OCI-LY7 (cell line): ENCODE data around the gene SDHC. TPM values are rescaled to one million over a fixed set of nuclear protein-coding genes. Genes with fewer than 3 reads are reported as not detected.
A peak's percentile ranks its signal among the peaks of the same experiment; 100 is the strongest.

Experiments
- Bru-seq: library from RNA; stranded (reverse); fragments of 400-500 nt; gene quantifications from one replicate; lab custom pipeline; 2021; lab: Mats Ljungman, UMichigan
- BruChase-seq, 2 experiments: library from RNA; stranded (reverse); fragments of 400-500 nt; gene quantifications; one replicate each; lab custom pipeline; 2021; lab: Mats Ljungman, UMichigan
- BruUV-seq: library from RNA; stranded (reverse); fragments of 400-500 nt; replicated peaks from 2 replicates; lab custom pipeline; 2021; lab: Mats Ljungman, UMichigan
- CTCF ChIA-PET: fragments of 300-600 bp; sonication (Branson Sonifier 250); formaldehyde crosslinking; loops from one replicate; lab custom pipeline; 2022; ENCODE audit warnings: antibody characterized with exemption; ENCODE audit not compliant: unreplicated experiment; lab: Charles Lee
- POLR2A ChIA-PET: fragments of 300-600 bp; sonication (Branson Sonifier 250); formaldehyde crosslinking; loops from one replicate; lab custom pipeline; 2022; ENCODE audit warnings: antibody characterized with exemption; lab: Charles Lee
- DNase-seq: peaks from one replicate; pipeline ENCODE4 v3.0.0-alpha.2; 2015; ENCODE audit warnings: low spot score
- H2AFZ ChIP-seq: fragments of 200-600 bp; sonication (generic), shearing (Covaris generic); 2 replicates; pipeline ENCODE4 v1.6.1; 2014; ENCODE audit warnings: mild to moderate bottlenecking, antibody characterized with exemption, low read length, moderate library complexity
- H3K27ac ChIP-seq: fragments of 200-600 bp; sonication (generic); 2 replicates; pipeline ENCODE4 v1.5.1; 2014; ENCODE audit warnings: mixed run types, low read depth, mild to moderate bottlenecking, moderate library complexity, low read length, inconsistent platforms; ENCODE audit not compliant: poor library complexity, severe bottlenecking
- H3K36me3 ChIP-seq: fragments of 200-600 bp; sonication (generic); 2 replicates; pipeline ENCODE4 v1.6.1; 2014; ENCODE audit warnings: mild to moderate bottlenecking, antibody characterized with exemption, low read length, moderate library complexity, mixed read lengths; ENCODE audit not compliant: insufficient read depth
- H3K4me1 ChIP-seq: fragments of 200-600 bp; sonication (generic); 2 replicates; pipeline ENCODE4 v1.5.1; 2014; ENCODE audit warnings: mild to moderate bottlenecking, low read length; ENCODE audit not compliant: insufficient read depth, poor library complexity, severe bottlenecking
- H3K4me2 ChIP-seq: fragments of 200-600 bp; sonication (generic); 2 replicates; pipeline ENCODE4 v1.6.1; 2014; ENCODE audit warnings: mild to moderate bottlenecking, low read length
- H3K4me3 ChIP-seq: fragments of 200-600 bp; sonication (generic); 2 replicates; pipeline ENCODE4 v1.5.1; 2014; ENCODE audit warnings: mild to moderate bottlenecking, low read depth, low read length; ENCODE audit not compliant: poor library complexity, severe bottlenecking
- H3K79me2 ChIP-seq: fragments of 200-600 bp; sonication (generic); 2 replicates; pipeline ENCODE4 v1.6.1; 2016; ENCODE audit warnings: low read depth, mild to moderate bottlenecking, low read length, moderate library complexity, mixed read lengths; ENCODE audit not compliant: insufficient read depth
- H3K9me2 ChIP-seq: fragments of 200-600 bp; sonication (generic); 2 replicates; pipeline ENCODE4 v1.6.1; 2016; ENCODE audit warnings: mild to moderate bottlenecking, low read length, mixed read lengths; ENCODE audit not compliant: insufficient read depth
- H3K9me3 ChIP-seq: fragments of 200-600 bp; sonication (generic); 2 replicates; pipeline ENCODE4 v1.6.1; 2014; ENCODE audit warnings: mild to moderate bottlenecking, mixed run types, low read length, mixed read lengths
- H4K20me1 ChIP-seq: fragments of 200-600 bp; sonication (generic); 2 replicates; pipeline ENCODE4 v1.6.1; 2014; ENCODE audit warnings: mild to moderate bottlenecking, antibody characterized with exemption, low read length, moderate library complexity, mixed read lengths; ENCODE audit not compliant: insufficient read depth
- EZH2phosphoT487 ChIP-seq: fragments of 200-600 bp; sonication (generic); IDR thresholded peaks from 2 replicates; pipeline ENCODE4 v1.6.1; 2018; ENCODE audit warnings: low read depth, borderline replicate concordance, mild to moderate bottlenecking, mixed run types, antibody characterized with exemption, low read length, moderate library complexity, mixed read lengths
- intact Hi-C: fragments of 100-400 bp; cut with micrococcal nuclease; formaldehyde crosslinking; loops from one replicate; pipeline ENCODE4 v1.10.0; 2022; ENCODE audit not compliant: unreplicated experiment
- long read RNA-seq: library from polyadenylated mRNA; stranded (forward); transcript quantifications from one replicate; pipeline ENCODE4 v2.0.0, GENCODE V29; 2022
- total RNA-seq, 2 experiments: library from RNA; depleted of rRNA in 1 of 2; stranded (reverse); fragments of >200 nt in 1 of 2; shearing (Covaris generic) in 1 of 2; gene quantifications; 2 replicates each; pipeline ENCODE4 v1.2.3, GENCODE V29; 2014 to 2022
- TF ChIP-seq, protein P1 (sequence below): fragments of 200-600 bp; sonication (generic); conservative IDR thresholded peaks from 2 replicates; pipeline ENCODE4 v1.5.1; 2014; ENCODE audit warnings: mild to moderate bottlenecking, antibody characterized with exemption, low read length, moderate library complexity, mixed read lengths

The SDHC gene, protein sequence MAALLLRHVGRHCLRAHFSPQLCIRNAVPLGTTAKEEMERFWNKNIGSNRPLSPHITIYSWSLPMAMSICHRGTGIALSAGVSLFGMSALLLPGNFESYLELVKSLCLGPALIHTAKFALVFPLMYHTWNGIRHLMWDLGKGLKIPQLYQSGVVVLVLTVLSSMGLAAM
- 17.9 and 20.6 TPM in 2 replicates for total RNA-seq (2014; rRNA removed; shearing (Covaris generic))
- 149 and 175 TPM in 2 replicates for total RNA-seq (2022)
- Bru-seq, nascent RNA = percentile 74 among the genes with signal in this experiment
- percentile 81 among the genes with signal in this experiment for BruChase-seq, experiment 1, labeled RNA remaining after a 6-hour chase
- BruChase-seq, experiment 2, labeled RNA remaining after a 2-hour chase = percentile 71 among the genes with signal in this experiment
- long read RNA-seq, full-length matches to known transcripts = 14 of 30 reads
- long read RNA-seq, partial matches to known transcripts = 3 of 30 reads
- long read RNA-seq, other reads (novel, unspliced or antisense) = 13 of 30 reads

DNA sequence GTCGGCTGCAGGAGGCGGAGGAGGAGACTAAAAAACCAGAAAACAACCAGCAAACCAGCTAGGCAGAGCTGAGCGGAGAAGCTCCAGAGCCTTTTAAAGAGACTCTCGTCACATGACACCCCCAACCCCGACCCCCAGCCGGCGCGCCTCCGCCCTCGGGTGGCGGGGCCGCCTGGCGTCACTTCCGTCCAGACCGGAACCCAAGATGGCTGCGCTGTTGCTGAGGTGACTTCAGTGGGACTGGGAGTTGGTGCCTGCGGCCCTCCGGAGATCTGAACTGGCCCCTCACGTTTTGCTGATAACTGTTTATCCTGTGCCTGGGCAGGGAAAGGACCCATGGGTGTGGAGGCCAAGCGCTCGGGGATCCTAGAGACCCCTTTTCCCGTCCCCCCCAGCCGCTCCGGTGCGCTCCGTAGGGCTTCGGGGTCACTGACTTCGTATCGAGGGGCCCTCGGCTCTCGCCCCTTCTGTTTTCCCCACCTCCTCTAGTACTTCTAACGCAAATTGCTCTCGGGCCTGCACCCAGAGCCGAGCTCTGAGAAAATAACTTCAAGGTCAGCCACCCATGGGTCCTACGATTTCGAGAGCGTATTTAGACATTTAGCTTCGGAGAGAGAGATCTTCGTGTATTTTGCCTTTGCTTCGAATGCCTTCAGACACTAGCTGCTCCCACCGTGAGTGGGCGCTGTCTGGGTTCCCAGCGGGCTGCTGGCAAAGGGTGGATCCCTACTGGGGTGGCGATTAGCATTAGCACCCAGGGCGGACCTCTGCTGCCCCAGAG, at the start of gene SDHC:
Gene SDHC (plus strand): TSS at position 181 of the 781 bp plus-strand sequence. CDS start 25 bp downstream, at position 206.
- Histone ChIP-seq H3K9me2 (no peaks in the 10 kb centered on the region), H3K79me2 (peaks cover 16% of the 10 kb centered on the region), H3K36me3 (no peaks in the 10 kb centered on the region), H3K9me3 (no peaks in the 10 kb centered on the region), H4K20me1 (no peaks in the 10 kb centered on the region; the same call in 1 of the 2 replicates), H3K4me1 (peaks cover 24% of the 10 kb centered on the region), H3K4me2 (peak within 1 kb of the TSS; percentile 95), H3K4me3 (peak within 1 kb of the TSS; percentile 85), H3K27ac (peak within 1 kb of the TSS; percentile 59), H2AFZ (peak within 1 kb of the TSS; percentile 97)
- peak; percentile 89 for DNase-seq
- ChIA-PET CTCF (interaction anchor here (1.2 kb wide), 1 partner anchor 8 kb away, joined by 5 read pairs; no protein-coding TSS in a partner anchor), POLR2A (interaction anchor here (0.6 to 1.6 kb wide), 5 partner anchors 9 to 89 kb away, joined by 3 to 15 read pairs (median 3); partner anchors contain the start of gene TOMM40L)
- intact Hi-C loops = no loop called here
- BruUV-seq = TSS peak; percentile 84
- TF ChIP-seq, protein P1, sequence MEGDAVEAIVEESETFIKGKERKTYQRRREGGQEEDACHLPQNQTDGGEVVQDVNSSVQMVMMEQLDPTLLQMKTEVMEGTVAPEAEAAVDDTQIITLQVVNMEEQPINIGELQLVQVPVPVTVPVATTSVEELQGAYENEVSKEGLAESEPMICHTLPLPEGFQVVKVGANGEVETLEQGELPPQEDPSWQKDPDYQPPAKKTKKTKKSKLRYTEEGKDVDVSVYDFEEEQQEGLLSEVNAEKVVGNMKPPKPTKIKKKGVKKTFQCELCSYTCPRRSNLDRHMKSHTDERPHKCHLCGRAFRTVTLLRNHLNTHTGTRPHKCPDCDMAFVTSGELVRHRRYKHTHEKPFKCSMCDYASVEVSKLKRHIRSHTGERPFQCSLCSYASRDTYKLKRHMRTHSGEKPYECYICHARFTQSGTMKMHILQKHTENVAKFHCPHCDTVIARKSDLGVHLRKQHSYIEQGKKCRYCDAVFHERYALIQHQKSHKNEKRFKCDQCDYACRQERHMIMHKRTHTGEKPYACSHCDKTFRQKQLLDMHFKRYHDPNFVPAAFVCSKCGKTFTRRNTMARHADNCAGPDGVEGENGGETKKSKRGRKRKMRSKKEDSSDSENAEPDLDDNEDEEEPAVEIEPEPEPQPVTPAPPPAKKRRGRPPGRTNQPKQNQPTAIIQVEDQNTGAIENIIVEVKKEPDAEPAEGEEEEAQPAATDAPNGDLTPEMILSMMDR = peak; percentile 80
- no peak for TF ChIP-seq EZH2phosphoT487

DNA sequence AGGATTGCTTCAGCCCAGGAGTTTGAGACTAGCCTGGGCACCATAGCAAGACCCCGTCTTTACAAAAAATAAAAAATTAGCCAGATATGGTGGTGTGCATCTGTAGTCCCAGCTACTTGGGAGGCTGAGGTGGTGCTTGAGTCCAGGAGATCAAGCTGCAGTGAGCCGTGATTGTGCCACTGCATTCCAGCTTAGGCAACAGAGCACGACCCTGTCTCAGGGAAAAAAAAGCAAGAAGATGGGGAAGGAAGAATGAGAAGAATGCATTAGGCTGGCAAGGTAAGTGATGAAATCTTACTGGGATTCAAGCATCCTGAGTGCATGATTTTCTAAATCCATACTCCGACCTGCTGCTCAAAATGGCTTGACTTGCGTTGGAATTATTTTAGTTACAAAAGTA, 48.9 kb upstream of the SDHC start:
- Histone ChIP-seq H3K4me1 (peaks cover 16% of the 10 kb centered on the region), H3K9me2 (no peaks in the 10 kb centered on the region), H2AFZ (no peak overlapping the region), H3K27ac (no peak overlapping the region), H4K20me1 (no peaks in the 10 kb centered on the region), H3K36me3 (no peaks in the 10 kb centered on the region), H3K4me2 (no peak overlapping the region), H3K4me3 (no peak overlapping the region), H3K79me2 (no peaks in the 10 kb centered on the region), H3K9me3 (no peaks in the 10 kb centered on the region)
- ChIA-PET CTCF (no interaction called here), POLR2A (no interaction called here)
- DNase-seq = no peak
- TF ChIP-seq EZH2phosphoT487 = no peak
- TF ChIP-seq, protein P1 = no peak
- BruUV-seq = no TSS peak
- intact Hi-C loops = no loop called here
